ENCODE measurements around the gene C1QTNF1.
A peak's percentile ranks its signal among the peaks of the same experiment; 100 is the strongest.

The C1QTNF1 gene

GRCh38 chr17:79018370-79018695 is 5.6 kb upstream of the C1QTNF1 start:
- TF ChIP-seq REST (IDR thresholded peaks at IDR 0.05; ENCODE audit: low read depth) (no peak), TCF12 (IDR thresholded peaks at IDR 0.05; ENCODE audit: low read depth) (no peak), ZBTB7A (IDR thresholded peaks at IDR 0.05; ENCODE audit: low read depth) (no peak), CEBPB (IDR thresholded peaks at IDR 0.05) (no peak)
- TF ChIP-seq, protein P1, sequence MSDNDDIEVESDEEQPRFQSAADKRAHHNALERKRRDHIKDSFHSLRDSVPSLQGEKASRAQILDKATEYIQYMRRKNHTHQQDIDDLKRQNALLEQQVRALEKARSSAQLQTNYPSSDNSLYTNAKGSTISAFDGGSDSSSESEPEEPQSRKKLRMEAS (IDR thresholded peaks at IDR 0.05) = no peak

GRCh38 chr17:79019261-79019631 is 4.7 kb upstream of the C1QTNF1 start:
- TF ChIP-seq YY1 (IDR thresholded peaks at IDR 0.05; ENCODE audit: low read depth) (no peak), CREB1 (IDR thresholded peaks at IDR 0.05; ENCODE audit: low read depth) (no peak), TEAD4 (IDR thresholded peaks at IDR 0.05) (no peak), RAD21 (IDR thresholded peaks at IDR 0.05; ENCODE audit: low read depth) (no peak), NFIC (IDR thresholded peaks at IDR 0.05) (no peak), EGR1 (IDR thresholded peaks at IDR 0.05) (no peak), ZBTB7A (IDR thresholded peaks at IDR 0.05; ENCODE audit: low read depth) (no peak), EP300 (IDR thresholded peaks at IDR 0.05; ENCODE audit: borderline replicate concordance) (no peak), CEBPB (IDR thresholded peaks at IDR 0.05) (no peak), TAF1 (IDR thresholded peaks at IDR 0.05; ENCODE audit: low read depth) (no peak), TCF12 (IDR thresholded peaks at IDR 0.05; ENCODE audit: low read depth) (no peak), FOXM1 (IDR thresholded peaks at IDR 0.05; ENCODE audit: borderline replicate concordance, low read depth) (no peak), USF1 (IDR thresholded peaks at IDR 0.05) (no peak), REST (IDR thresholded peaks at IDR 0.05; ENCODE audit: low read depth) (no peak)
- TF ChIP-seq, protein P1 (IDR thresholded peaks at IDR 0.05) = no peak

DNA sequence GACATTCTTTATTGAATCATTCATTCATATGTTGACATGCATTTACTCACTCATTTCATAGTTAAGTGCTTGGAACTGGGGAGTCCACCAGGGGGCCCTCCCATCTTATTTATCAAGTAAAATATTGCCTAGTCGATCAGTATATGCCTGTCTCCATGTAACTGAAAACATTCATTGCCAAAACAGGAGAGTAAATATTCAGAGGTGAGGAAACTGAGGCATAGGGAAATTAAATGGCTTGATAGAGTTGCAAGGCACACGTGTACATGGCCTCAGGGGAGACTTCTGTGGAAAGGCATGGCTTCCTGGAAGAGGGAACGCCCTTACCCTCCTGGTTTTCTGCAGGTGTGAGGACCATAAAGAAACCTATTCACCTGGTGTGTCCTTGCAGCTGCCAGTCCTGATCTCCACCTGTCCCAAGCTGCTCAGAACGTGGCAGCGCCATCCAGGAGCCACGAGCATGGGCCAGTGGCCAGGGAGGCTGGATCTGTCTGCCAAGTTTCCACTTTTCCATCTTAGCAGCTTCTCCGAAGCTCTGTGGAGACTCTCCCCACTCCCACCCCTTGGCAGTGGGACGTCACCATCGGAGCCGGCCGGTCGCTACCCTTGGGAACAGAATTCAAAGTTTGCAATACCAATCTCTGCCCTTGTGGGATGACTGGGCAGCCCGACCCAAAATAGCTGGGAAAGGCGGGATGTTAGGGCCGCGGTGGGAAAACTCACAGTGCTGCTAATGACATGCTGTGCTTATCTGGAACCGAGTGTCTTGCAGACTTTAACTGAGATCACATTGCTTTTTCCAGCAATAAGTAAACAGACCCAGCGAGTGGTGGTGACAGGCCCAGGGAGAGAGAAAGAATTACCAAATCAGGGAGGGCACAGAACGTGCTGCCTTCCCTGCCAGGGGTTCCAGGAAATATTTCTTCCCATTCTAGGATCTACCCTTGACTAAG is 4.1 kb upstream of the C1QTNF1 start:
- TF ChIP-seq CREB1 (IDR thresholded peaks at IDR 0.05; ENCODE audit: low read depth) (no peak), RAD21 (IDR thresholded peaks at IDR 0.05; ENCODE audit: low read depth) (peak; percentile 63)

GRCh38 chr17:79020631-79021301 is 3.2 kb upstream of the C1QTNF1 start:
- TF ChIP-seq ZBTB7A (IDR thresholded peaks at IDR 0.05; ENCODE audit: low read depth) = no peak
- TF ChIP-seq EP300 (IDR thresholded peaks at IDR 0.05; ENCODE audit: borderline replicate concordance) = no peak
- TF ChIP-seq USF1 (IDR thresholded peaks at IDR 0.05) = no peak
- no peak for TF ChIP-seq CREB1 (IDR thresholded peaks at IDR 0.05; ENCODE audit: low read depth)
- TF ChIP-seq EGR1 (IDR thresholded peaks at IDR 0.05) = no peak
- TF ChIP-seq, protein P1 (IDR thresholded peaks at IDR 0.05) = no peak
- TF ChIP-seq YY1 (IDR thresholded peaks at IDR 0.05; ENCODE audit: low read depth) = no peak
- no peak for TF ChIP-seq TCF12 (IDR thresholded peaks at IDR 0.05; ENCODE audit: low read depth)

DNA sequence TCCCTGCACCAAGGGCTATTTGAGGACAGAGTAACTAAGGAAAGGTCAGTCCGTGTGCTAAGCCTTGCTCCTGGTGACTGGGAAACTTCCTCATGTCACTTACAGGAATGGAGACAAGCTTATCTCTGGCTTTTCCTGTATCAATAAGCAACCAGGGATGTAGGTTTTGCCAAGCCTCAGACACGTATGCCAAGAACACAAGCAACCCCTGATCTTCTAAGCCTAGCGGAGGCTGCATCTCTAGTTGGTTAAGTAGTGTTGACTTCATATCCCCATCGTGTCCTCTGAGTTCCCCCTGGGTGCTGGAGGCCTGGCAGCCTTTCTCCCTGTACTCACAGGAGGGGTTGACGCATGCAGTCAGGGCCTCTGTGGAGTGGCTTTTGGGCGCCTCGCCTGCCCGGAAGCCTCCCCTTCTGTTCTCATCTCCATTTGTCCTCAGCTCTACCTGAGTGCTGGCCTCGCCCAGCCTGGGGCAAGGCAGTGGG is 1.4 kb upstream of the C1QTNF1 start:
- TF ChIP-seq TCF12 (IDR thresholded peaks at IDR 0.05; ENCODE audit: low read depth) = no peak
- TF ChIP-seq YY1 (IDR thresholded peaks at IDR 0.05; ENCODE audit: low read depth) = no peak

- TF ChIP-seq CREB1 (IDR thresholded peaks at IDR 0.05; ENCODE audit: low read depth) (no peak), FOXM1 (IDR thresholded peaks at IDR 0.05; ENCODE audit: borderline replicate concordance, low read depth) (no peak), YY1 (IDR thresholded peaks at IDR 0.05; ENCODE audit: low read depth) (no peak), EP300 (IDR thresholded peaks at IDR 0.05; ENCODE audit: borderline replicate concordance) (no peak), TEAD4 (IDR thresholded peaks at IDR 0.05) (no peak), REST (IDR thresholded peaks at IDR 0.05; ENCODE audit: low read depth) (no peak), TCF12 (IDR thresholded peaks at IDR 0.05; ENCODE audit: low read depth) (no peak), NFIC (IDR thresholded peaks at IDR 0.05) (no peak), TAF1 (IDR thresholded peaks at IDR 0.05; ENCODE audit: low read depth) (no peak), RAD21 (IDR thresholded peaks at IDR 0.05; ENCODE audit: low read depth) (no peak), EGR1 (IDR thresholded peaks at IDR 0.05) (no peak), CEBPB (IDR thresholded peaks at IDR 0.05) (no peak), ZBTB7A (IDR thresholded peaks at IDR 0.05; ENCODE audit: low read depth) (no peak), USF1 (IDR thresholded peaks at IDR 0.05) (no peak)
- TF ChIP-seq, protein P1 (IDR thresholded peaks at IDR 0.05) = no peak
Measured at GRCh38 chr17:79023180-79023705, 726 bp upstream of the C1QTNF1 start.

All from Ishikawa (cell line).